ENCODE results near the gene TMEM106A. TPM values are rescaled to one million over a fixed set of nuclear protein-coding genes. Genes with fewer than 3 reads are reported as not detected.

Gene TMEM106A
- total and polyA plus RNA-seq, 2 of the 13 experiments (the other 11 are each of a cell fraction or from before 2014, with no cell fraction given) = 16.9 to 35.9 TPM

DNA sequence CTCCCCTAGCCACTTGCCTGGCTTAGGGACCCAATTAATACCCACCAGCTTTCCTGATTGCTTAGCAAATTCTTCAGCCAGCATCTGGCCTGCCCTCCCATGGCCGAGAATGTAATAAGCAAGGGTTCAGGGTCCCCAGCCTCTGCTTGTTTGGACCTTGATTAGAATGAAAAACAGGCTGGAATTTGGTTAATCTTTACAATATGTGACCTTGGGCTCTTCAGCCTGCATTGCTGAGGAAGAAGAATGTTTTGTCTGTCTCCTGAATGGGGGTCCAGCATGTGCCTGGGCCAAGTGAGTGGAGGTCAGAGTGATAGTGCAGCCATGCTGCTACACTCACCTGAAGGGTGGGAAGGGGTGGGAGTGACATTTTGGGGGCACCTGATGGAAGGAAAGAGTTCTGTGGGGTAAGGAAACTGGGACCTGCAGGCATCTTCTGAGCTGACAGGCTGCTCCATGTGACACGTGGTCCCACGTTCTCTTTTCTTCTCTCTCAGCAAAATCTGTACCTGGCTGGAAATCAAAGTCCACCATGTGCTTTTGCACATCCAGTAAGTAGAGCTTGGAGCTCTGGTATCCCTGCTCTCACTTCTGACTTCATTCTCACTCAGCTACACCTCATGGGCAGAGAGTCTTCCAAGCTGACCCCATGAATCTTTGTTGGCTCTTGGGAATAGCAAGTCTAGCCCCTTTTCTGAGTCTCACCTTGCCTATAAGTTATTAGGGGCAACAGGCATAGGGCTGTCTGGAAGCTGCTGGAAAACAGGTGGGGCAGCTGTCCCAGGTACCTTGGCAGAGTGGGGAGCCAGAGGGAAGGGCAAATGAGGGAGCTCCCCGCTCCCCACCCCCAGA is 5.3 kb downstream of the TMEM106A start (continued):
- TF ChIP-seq, protein P1, sequence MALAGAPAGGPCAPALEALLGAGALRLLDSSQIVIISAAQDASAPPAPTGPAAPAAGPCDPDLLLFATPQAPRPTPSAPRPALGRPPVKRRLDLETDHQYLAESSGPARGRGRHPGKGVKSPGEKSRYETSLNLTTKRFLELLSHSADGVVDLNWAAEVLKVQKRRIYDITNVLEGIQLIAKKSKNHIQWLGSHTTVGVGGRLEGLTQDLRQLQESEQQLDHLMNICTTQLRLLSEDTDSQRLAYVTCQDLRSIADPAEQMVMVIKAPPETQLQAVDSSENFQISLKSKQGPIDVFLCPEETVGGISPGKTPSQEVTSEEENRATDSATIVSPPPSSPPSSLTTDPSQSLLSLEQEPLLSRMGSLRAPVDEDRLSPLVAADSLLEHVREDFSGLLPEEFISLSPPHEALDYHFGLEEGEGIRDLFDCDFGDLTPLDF (CRISPR knock-in tag; IDR thresholded peaks at IDR 0.05) = 0 out of 2 replicates have a peak, but pooled peaks have one; percentile 66
- TF ChIP-seq FOXP1 (IDR thresholded peaks at IDR 0.05) (no peak), FOXP1 (CRISPR knock-in tag; IDR thresholded peaks at IDR 0.05) (peak; percentile 25; the same call in 1 of the 2 replicates), ZNF101 (CRISPR knock-in tag; IDR thresholded peaks at IDR 0.05; ENCODE audit: borderline replicate concordance, low read depth) (peak; percentile 94; the same call in 1 of the 2 replicates), SIX4 (CRISPR knock-in tag; IDR thresholded peaks at IDR 0.05) (peak; percentile 56; the same call in 1 of the 2 replicates), NFRKB (IDR thresholded peaks at IDR 0.05) (no peak), CEBPG (CRISPR knock-in tag; IDR thresholded peaks at IDR 0.05) (peak; percentile 57), ARNTL (CRISPR knock-in tag; IDR thresholded peaks at IDR 0.05) (peak; percentile 96), ZNF761 (CRISPR knock-in tag; conservative IDR thresholded peaks at IDR 0.05) (peak; percentile 97), SMYD3 (CRISPR knock-in tag; IDR thresholded peaks at IDR 0.05) (peak; percentile 84), ZSCAN12 (CRISPR knock-in tag; IDR thresholded peaks at IDR 0.05) (peak; percentile 31; the same call in 1 of the 2 replicates), ZNF570 (CRISPR knock-in tag; IDR thresholded peaks at IDR 0.05; ENCODE audit: borderline replicate concordance) (no peak), ETV5 (CRISPR knock-in tag; IDR thresholded peaks at IDR 0.05; ENCODE audit: borderline replicate concordance) (peak; percentile 35; the same call in 1 of the 2 replicates), MAF1 (CRISPR knock-in tag; IDR thresholded peaks at IDR 0.05; ENCODE audit: borderline replicate concordance) (no peak), SIX1 (CRISPR knock-in tag; IDR thresholded peaks at IDR 0.05; ENCODE audit: borderline replicate concordance) (peak; percentile 26; the same call in 1 of the 2 replicates), TBX3 (IDR thresholded peaks at IDR 0.05; ENCODE audit: borderline replicate concordance) (0 out of 2 replicates have a peak, but pooled peaks have one; percentile 16), SIN3B (IDR thresholded peaks at IDR 0.05; ENCODE audit: low read length) (peak; percentile 36; the same call in 1 of the 2 replicates), SP5 (CRISPR knock-in tag; IDR thresholded peaks at IDR 0.05; ENCODE audit: borderline replicate concordance, low read depth) (peak; percentile 53; the same call in 1 of the 2 replicates), TOE1 (CRISPR knock-in tag; IDR thresholded peaks at IDR 0.05) (no peak), PHF5A (CRISPR knock-in tag; IDR thresholded peaks at IDR 0.05; ENCODE audit: low read depth, unreplicated experiment) (peak; percentile 97), ZFP36L2 (CRISPR knock-in tag; IDR thresholded peaks at IDR 0.05) (no peak), ZSCAN9 (CRISPR knock-in tag; IDR thresholded peaks at IDR 0.05; ENCODE audit: borderline replicate concordance) (peak; percentile 91; the same call in 1 of the 2 replicates)
- TF ChIP-seq, protein P2, sequence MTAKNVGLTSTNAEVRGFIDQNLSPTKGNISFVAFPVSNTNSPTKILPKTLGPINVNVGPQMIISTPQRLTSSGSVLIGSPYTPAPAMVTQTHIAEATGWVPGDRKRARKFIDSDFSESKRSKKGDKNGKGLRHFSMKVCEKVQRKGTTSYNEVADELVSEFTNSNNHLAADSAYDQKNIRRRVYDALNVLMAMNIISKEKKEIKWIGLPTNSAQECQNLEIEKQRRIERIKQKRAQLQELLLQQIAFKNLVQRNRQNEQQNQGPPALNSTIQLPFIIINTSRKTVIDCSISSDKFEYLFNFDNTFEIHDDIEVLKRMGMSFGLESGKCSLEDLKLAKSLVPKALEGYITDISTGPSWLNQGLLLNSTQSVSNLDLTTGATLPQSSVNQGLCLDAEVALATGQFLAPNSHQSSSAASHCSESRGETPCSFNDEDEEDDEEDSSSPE (CRISPR knock-in tag; IDR thresholded peaks at IDR 0.05) = peak; percentile 65
- TF ChIP-seq, protein P3, sequence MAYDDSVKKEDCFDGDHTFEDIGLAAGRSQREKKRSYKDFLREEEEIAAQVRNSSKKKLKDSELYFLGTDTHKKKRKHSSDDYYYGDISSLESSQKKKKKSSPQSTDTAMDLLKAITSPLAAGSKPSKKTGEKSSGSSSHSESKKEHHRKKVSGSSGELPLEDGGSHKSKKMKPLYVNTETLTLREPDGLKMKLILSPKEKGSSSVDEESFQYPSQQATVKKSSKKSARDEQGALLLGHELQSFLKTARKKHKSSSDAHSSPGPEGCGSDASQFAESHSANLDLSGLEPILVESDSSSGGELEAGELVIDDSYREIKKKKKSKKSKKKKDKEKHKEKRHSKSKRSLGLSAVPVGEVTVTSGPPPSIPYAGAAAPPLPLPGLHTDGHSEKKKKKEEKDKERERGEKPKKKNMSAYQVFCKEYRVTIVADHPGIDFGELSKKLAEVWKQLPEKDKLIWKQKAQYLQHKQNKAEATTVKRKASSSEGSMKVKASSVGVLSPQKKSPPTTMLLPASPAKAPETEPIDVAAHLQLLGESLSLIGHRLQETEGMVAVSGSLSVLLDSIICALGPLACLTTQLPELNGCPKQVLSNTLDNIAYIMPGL (CRISPR knock-in tag; IDR thresholded peaks at IDR 0.05; ENCODE audit: borderline replicate concordance in 1 of 2, low read depth in 1 of 2) = peak in 1 of 2 experiments; percentile 88; a peak in 3 of 4 replicates
- TF ChIP-seq, protein P4, sequence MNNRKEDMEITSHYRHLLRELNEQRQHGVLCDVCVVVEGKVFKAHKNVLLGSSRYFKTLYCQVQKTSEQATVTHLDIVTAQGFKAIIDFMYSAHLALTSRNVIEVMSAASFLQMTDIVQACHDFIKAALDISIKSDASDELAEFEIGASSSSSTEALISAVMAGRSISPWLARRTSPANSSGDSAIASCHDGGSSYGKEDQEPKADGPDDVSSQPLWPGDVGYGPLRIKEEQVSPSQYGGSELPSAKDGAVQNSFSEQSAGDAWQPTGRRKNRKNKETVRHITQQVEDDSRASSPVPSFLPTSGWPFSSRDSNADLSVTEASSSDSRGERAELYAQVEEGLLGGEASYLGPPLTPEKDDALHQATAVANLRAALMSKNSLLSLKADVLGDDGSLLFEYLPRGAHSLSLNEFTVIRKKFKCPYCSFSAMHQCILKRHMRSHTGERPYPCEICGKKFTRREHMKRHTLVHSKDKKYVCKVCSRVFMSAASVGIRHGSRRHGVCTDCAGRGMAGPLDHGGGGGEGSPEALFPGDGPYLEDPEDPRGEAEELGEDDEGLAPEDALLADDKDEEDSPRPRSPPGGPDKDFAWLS (CRISPR knock-in tag; IDR thresholded peaks at IDR 0.05; ENCODE audit: borderline replicate concordance) = peak; percentile 98; the same call in 1 of the 2 replicates

Data from HepG2 (cell line).